Activated CD8-positive, alpha-beta memory T cell treated with anti-CD3 and anti-CD28 coated beads, Interleukin-2, amount 50 U/mL, for 4 hours (primary cell): ENCODE measurements around the gene LRIG3.
"Not testable (repeated sequence)": the region's sequence is repeated elsewhere in the genome, so short reads cannot be mapped to it uniquely, and the experiment has no call there.

Experiments used
- DNase-seq: peaks from one replicate; pipeline ENCODE4 v3.0.0-alpha.2; 2020

LRIG3 gene

DNA sequence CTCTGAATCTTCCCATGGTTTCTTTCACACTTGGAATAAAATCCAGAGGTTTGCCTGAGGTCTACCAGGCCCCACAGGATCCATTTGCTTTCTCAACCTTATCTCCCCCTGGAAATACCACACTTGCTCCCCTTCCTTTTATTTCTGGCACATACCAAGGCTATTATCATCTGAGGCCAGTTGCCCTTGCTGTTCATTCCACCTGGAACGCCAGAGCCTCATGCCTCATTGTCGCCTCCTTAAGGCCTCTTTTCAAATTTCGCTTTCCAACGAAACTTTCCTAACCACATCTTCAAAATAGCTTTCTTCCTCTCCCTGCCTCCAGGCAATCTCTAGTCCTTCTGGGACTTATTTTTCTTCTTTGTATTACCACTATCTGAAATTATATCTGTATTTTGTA, 11.2 kb upstream of the LRIG3 start:
- DNase-seq, result no peak

DNA sequence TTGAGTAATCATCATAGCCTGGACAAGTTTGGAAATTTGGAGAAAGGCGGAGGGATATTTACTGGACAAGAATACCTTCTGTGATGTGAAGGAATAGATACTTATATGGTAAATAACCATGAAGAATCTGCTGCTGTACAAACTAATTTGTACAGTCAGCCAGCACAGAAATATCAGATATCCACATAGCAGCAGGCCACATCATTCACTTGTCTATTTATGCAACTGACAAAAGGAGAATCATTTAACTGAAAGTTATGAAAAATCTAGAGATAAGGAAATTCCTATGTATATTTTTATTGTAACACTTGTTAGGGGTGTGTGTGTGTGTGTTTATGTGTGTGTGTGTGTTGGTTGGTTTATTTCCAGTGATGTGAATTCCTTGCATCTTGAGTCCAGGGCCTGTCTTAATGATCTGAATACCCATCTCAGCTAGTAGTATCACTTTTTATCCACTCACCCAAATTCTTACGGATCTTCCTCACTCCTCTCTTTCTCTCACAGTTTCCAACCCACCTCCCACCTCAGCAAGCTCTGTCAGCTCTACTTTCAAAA, 10.5 kb upstream of the LRIG3 start:
- no peak for DNase-seq

DNA sequence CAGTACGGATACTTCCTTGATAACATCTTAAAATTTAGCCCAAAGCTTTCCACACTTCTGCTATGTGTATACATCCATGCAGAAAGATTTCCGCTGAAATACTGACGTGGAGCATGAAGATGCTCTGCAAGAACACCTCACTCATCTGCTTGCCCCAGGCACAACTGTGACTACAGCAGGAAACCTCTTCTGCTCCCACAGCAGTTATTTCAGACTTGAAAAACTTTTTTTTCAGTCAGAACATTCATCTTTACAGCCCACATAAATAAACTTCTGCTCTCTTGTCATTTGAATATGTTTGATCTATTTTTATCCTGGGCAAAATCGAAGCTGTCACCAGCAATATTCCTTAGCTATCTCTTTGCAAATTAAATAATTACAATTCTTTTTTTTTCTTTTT, 6.8 kb upstream of the LRIG3 start:
- DNase-seq, result no peak

DNA sequence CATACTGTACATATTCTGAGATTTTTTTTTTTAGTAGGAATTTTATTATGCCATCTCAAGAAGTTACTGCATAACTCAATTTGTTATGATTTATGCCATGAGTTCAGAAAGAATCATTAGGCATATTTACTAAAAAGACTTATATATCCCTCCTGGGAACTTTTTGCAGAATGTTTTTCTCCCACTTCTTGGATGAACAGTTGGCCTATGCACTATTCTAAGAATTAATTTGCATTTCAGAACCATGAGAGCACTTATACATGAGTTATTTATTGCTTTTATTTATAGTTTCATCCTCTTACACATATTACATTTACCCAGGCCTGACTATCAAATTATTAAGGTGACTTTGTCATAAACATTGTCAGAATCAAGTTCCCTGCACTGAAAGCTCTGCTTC, 6.3 kb upstream of the LRIG3 start:
- DNase-seq, result no peak

DNA sequence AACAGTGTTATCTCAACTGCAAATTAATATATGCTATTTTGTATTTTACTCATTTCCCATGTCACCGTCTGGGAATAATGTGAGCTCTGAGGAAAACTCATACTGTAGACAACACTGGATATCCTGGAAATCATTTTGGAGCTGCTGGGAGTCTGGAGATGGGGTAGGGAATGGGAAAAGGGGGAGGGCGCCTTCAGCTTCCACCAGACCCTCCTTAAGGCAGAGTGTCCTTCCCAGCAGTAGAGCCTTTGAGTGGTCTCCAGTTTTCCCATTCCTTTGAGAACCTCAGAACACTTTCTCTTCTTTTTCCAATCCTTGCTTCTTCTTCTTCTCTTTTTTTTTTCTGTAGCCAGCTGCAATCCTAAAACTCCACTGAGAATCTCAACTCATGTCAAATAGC, 5.4 kb upstream of the LRIG3 start:
- DNase-seq, result no peak

DNA sequence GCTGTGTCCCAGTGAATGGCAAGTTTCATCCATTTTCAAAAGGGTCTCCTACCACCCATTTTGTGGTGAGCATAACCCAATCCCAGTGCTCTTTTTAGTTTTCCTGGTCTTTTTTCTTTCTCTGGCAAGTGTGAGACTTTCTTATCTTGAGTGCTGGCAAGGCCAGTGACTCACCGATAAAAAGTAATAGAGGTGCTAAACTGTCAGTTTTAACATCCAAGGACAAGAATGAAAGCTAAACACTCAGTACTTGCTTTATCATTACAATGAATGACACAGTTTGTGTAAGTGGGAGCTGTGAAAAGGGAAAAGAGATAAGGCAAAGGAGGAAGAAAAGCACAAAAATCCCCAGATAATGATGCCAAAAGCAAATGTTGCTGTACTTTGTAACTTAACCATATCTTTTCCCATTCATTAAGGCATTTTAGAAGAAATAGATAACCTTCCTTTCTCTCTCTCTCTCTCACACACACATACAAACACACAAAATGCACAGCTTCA, 4.9 kb upstream of the LRIG3 start:
- no peak for DNase-seq

DNA sequence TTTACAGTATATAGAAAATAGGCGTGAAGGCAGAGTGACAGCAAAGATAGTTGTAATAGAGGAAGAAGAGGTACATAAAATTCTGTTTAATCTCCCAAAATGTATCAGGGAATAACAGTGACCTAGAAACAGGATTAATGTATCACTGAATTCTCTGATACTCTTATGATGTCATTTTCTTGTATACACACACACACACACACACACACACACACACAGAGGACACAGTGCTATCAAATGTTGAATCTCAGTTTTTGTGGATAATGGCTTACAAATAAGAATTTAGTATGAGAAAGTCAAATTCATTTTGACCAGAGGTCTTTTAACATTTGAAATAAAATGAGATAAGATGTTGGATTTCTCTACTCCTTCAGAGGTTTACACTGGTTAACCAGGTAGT, 4.3 kb upstream of the LRIG3 start:
- DNase-seq, result no peak

DNA sequence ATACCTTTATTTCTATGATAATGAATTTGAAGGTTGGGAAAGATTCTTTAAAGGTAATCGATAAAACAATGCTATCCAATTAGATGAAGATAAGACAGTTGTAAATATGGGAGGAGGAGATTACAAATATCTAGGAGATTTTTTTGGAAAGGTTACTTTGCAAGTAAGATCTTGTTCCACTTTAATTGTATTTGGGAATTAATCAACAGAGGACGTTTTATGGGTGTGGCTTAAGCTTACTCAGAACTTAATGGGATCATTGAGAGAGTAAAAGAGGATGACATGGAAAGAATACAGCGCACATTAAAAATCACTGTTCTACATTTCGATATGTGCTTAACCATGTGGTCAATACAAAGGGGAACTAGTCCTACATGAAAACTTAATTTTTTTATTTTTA, 3.5 kb upstream of the LRIG3 start:
- DNase-seq, result no peak

DNA sequence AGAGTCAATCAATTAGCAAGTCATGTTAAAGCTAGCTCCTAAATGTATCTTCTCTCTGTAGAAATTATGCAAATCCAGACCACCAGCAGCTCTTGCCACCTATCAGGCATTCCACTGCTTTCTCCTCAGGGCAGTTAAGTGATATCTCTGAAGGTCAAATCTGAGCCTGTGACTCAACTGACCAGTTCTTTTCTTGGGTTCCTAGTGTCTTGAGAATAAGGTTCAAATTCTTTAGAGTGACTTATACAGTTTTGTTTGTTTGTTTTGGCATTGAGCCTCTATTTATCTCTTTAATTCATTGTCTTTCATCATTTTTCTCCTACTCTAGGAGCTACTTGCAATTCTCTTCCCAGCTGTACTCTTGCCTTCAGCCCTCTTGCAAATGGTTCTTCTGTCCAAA, 2.5 kb upstream of the LRIG3 start:
- no peak for DNase-seq

DNA sequence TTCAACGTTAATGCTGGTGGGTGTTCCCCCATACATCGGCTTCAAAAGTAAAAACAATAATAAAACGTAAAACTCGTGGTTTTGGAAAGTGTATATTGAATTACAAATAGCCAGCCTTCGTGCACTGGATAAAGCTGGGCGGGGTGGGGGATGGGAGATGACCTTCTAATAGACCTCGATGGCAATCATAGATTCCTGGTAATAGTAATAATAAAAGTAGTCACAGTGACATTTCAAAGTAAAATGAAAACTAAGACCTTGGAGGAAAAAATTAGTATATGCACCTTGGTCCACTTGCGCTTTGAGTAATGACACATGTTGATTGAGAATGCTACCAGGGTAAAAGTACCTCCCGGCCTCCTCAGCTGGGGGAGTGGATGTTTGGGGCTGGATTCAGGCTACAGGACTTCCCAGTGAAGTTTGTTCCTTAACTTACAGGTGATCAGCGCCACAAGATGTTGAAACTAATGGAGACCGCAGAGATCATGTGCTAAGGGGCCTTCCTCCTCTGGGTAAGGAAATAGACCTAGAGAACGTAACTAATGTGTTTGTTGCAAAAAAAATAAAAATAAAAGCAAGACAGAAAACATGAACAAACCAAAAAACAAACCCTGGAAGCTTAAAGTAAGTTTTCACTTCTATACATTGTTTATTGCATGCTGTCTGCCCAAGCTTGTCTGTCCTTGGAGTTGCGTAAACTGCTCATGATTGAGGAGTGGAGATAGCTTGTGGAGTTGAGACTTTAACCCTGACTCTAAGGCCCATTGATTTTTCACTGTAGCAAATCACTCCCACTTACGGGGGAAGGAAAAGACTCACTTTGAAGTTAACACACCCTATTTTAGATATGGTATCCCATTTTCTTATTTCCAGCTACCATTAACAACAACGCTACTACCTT, 907 bp upstream of the LRIG3 start:
- DNase-seq, result no peak

DNA sequence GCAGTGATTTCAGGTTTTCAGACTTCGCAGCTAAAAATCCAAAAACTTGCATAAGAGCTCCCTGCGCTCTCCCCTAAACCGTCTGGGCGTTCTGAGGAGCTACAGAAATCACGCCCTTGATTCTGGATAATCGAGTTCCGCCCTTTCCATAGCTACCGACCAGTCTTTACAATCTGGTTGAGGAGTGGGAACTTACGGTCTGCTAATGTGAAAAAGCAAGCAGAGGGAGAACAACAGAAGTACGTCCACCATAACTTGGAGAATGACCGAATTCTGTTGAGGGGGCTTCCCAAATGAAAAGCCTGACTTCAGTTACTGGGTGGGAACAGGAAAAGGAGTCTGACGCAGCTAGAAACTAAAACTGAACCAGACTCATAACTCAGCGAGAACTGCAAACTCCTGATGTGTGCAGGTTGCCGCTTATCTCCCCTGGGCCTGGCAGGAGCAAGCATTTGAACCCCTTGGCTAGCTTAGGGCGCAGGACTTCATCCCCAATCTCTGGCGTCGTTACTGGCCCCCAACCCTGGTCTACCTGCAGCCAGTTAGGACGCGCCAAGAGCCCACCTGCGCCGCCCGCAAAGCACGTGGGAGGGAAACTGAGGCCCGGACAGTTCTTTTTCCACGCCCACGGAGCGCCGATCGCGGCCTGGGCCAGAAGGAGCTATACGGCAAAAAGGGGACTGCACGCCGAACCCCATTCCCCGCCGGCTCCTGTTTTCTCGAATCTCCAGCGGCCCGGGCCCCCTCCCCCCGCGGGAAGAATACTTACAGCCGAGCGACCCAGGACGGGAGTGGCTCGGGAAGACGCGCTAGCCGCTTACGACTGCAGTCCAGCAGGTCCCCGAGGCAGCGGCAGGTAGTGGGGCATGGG, 838 bp downstream of the LRIG3 start:
- no peak for DNase-seq

DNA sequence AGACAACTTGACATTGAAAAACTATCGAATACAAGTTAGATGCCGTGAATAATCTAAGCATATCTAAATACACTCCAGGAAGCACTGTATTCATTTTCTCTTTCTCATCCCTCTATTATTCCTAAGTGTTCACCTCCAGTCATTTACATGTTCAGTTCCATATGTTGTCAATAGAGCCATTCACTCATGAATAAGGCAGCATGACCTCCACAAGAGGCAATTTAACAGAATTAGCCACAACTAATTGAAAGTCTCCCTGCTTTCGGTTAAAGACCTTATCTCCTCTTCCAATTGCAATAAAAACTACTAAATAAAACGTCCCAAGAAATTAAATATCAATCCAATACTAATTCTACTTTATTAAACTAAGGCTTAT, 1.8 kb downstream of the LRIG3 start:
- no peak for DNase-seq

DNA sequence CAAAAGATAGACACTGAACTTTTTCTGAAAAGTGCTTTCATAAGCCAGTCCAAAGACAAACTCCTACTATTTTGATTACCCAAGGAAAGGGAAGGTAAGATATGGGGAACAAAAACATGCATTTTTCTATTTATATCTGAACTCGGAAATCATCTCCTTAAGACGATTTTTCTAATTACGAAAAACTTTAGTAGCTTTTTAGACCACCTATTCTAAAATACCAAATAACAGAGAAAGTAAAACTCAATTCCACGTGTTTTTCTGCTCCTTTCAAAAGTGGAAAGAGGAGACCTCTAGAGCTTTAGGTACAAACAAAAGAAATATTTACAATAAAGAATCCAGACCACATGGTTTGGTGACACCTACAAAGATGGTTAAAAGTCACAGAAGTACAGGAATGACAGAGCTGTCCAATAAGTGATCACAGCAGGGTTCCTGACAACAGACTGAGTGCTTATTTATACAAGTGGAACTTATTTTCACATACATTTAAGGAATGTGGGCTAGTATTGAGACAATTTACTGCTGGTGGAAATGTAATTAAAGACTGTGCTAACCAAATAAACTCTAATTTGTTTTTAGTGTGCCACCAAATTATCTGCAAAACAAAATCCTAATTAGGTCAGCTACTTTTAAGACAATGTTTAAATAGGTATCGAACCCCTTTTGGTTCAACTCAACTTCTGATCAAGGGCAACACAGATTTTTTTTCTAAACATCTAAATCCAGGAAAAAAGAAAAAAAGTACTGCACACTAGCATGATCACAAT, 2.4 kb downstream of the LRIG3 start:
- no peak for DNase-seq

DNA sequence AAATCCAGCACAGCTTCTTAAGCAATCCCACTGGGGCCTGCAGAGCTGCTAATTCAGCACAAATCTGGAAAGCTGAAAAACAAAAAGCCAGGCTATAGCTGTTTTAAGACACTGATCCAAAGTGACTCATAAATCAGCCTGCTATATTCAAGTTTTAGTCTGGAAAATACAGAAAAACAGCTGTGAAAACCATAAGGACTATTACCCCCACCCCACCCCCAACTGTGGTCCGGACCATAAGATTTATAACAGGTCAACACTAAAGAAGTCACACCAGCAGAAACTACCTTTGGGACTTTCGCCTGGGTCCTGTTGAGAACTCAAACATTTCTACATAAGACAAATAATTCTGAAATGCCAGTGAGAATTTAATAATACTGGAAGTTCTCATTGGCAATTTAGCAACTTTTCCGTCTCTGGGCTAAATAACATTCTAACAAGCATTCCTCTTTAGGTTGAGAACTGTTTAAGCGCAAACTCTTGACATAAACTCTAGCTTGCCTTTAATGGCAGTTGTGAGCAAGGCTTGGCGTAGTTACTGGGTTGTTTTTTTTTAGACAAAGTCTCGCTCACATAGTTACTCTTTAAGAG, 3.3 kb downstream of the LRIG3 start:
- DNase-seq, result no peak

DNA sequence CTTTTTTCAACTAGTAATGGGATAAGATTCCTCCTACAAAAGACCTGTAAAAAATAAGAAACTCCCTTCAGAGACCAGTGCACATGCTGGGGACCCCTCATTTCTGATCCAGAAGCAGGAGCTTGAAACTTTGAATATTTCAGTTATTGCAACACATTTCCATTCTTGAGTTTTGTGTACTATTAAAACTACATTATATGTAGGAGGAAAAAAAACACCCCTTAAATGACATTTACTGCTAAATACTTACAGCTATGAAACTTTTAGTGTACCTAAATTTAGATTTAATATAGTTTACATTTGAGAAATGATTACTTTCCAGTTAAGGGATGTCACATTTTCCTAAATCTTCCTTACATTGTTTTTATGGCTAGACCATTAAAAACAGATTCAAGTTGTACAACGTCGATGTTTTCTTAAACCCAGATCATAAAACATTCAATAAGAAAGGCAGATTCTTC, 4.1 kb downstream of the LRIG3 start:
- no peak for DNase-seq

DNA sequence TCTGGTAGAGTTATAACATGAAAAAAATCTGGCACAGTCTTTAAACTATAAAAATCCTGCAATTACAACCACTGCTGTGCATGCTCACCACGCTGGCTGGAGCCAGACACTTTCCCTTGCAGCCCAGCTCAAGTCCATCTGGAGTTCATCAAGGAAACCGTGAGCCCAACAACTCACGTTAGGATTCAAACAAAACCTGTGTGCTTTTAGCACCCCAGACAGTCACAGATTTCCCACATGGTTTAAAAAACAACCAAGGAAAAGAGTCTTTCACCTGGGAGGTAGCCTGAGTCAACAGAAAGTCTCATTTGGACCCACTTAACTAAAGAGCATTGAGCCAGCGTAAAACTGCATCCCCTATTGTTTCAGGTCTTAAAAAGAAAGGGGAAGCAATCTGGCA, 4.7 kb downstream of the LRIG3 start:
- no peak for DNase-seq

DNA sequence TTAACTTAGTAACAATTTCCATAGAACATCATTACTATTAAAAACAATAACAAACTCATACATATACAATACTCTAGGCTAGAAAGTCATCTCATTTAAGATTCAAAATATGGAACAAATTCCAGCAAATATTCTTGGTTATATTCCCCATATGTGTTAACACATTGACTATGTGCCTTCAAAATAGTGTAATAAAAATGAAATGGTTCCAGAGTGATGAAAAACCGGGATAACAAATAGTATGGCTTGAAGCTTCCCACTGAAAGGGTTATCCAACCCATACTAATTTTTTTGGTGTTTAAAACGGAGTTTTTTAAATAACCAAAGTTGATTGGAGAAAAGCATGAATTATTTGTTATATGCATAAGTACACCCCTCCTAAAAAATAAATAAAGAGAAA, 5.3 kb downstream of the LRIG3 start:
- DNase-seq, result no peak

DNA sequence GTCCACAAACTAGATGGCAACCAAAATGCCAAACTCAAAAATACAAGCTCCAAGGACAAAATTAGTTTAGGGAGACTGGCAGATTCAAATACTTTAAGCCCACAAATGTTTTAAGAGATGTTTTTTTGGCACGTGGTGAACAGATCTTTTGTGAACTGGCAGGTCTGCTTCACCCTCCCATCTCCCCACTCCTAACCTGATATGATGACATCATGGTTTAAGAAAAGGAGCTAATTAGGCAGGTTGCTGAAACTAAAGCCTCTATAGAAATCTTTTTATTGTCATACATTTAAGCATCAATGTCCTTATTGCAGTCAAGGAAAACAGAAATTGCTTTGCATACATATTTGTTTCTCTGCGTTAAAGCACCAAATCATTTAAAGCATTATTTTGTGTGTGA, 5.8 kb downstream of the LRIG3 start:
- DNase-seq, result no peak

DNA sequence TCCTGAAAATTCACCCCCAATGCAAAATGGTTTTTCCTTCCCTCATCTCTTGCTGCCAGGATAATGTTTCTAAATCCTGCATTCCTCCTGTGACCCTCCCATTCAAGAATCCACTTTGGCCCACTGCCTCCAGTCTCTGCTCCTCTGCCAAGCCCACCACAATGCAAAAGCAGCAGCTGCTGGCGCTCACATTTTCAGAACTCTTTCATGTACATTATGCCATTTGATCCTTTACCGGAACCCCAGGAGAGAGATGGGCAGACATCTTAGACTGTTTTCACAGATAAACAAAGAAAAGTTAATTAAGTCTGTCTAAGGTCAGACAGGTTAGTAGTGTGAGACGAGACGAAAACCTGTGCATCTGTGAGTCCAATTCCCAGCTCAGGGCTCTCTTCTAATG, 12.9 kb downstream of the LRIG3 start:
- DNase-seq, result no peak

DNA sequence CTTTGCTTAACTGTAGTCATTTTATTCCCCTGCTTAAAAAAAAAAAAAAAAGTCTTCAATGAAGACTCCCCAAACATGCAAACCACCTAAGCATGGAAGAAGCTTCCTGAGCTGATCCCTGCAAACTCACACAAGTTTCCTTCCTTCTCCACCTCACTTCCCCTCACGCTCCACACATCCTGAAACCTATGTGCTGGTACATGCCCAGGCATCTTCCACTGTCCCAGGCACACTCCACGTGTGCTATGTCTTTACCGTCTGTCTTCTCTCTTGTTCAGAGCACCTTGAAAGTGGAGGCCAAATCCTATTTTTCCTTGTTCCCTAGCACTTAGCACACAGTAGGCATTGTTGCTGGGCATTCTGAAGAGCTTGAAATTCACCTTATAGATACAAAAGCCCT, 13.4 kb downstream of the LRIG3 start:
- no peak for DNase-seq

DNA sequence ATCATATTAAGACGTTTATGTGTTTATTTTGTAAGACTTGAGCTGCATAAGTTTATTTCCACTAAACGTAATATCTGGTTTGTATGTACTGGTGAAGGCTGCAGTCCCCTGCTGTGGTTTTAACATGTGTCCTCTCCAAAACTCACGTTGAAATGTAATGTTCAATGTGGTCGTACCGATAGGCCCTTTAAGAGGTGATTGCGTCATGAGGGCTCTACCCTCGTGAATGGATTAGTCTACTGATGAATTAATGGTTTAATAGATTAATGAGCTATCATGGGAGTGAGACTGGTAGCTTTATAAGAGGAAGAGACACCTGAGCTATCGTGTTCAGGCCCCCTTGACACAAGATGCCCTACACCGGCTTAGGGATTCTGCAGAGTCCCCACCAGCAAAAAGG, 14.9 kb downstream of the LRIG3 start:
- DNase-seq, result no peak

DNA sequence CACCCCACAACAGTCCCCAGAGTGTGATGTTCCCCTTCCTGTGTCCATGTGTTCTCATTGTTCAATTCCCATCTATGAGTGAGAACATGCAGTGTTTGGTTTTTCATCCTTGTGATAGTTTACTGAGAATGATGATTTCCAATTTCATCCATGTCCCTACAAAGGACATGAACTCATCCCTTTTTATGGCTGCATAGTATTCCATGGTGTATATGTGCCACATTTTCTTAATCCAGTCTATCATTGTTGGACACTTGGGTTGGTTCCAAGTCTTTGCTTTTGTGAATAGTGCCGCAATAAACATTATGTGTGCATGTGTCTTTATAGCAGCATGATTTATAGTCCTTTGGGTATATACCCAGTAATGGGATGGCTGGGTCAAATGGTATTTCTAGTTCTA, 17.6 kb downstream of the LRIG3 start:
- DNase-seq, result not testable (repeated sequence)
